ENCODE data around the gene PYROXD2.

DNA sequence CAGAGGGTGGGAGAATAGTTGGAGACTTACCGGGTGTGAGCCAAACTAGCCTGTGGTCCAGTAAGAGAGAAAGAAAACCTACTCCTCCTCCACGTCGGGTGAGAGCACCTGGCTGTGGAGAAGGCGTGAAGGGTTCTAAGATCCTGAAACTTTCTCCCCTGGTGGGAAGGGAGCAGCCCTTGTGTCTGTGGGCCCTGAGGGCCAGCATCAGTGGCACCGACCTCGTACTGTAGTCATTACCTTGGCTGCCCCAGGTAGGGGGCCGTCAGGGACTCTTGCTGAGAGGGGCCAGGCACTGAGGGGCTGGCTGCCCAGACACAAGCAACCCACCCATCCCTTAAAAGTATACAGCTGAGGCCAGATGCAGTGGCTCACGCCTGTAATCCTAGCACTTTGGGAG, 77.5 kb downstream of the PYROXD2 start:
- TF ChIP-seq, protein P1, sequence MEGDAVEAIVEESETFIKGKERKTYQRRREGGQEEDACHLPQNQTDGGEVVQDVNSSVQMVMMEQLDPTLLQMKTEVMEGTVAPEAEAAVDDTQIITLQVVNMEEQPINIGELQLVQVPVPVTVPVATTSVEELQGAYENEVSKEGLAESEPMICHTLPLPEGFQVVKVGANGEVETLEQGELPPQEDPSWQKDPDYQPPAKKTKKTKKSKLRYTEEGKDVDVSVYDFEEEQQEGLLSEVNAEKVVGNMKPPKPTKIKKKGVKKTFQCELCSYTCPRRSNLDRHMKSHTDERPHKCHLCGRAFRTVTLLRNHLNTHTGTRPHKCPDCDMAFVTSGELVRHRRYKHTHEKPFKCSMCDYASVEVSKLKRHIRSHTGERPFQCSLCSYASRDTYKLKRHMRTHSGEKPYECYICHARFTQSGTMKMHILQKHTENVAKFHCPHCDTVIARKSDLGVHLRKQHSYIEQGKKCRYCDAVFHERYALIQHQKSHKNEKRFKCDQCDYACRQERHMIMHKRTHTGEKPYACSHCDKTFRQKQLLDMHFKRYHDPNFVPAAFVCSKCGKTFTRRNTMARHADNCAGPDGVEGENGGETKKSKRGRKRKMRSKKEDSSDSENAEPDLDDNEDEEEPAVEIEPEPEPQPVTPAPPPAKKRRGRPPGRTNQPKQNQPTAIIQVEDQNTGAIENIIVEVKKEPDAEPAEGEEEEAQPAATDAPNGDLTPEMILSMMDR (IDR thresholded peaks at IDR 0.05; ENCODE audit: low read depth, low read length), result no peak
- no peak for TF ChIP-seq EZH2phosphoT487 (IDR thresholded peaks at IDR 0.05; ENCODE audit: low read depth)
